Mucosa of descending colon (tissue), 3 donors: ENCODE measurements around the gene SERTAD1. TPM values are rescaled to one million over a fixed set of nuclear protein-coding genes. Genes with fewer than 3 reads are reported as not detected.
A peak's percentile ranks its signal among the peaks of the same experiment; 100 is the strongest.
"Not testable (repeated sequence)": the region's sequence is repeated elsewhere in the genome, so short reads cannot be mapped to it uniquely, and the experiment has no call there.

Source experiments
- ATAC-seq: fragments of 200-7000 bp; cut with Tn5 transposase; one replicate; pipeline ENCODE4 v1.9.1; 2020; ENCODE audit warnings: mild to moderate bottlenecking, moderate library complexity
- DNase-seq, 3 donors: peaks; one replicate each; pipeline ENCODE4 v3.0.0-alpha.2; 2020
- H3K36me3 ChIP-seq: fragments of 200-600 bp; one replicate; pipeline ENCODE4 v1.8.0; 2021; ENCODE audit warnings: low read depth, mild to moderate bottlenecking
- H3K4me1 ChIP-seq: fragments of 200-600 bp; one replicate; pipeline ENCODE4 v1.8.0; 2021; ENCODE audit warnings: low read depth, mild to moderate bottlenecking
- H3K4me3 ChIP-seq: fragments of 200-600 bp; one replicate; pipeline ENCODE4 v1.8.0; 2021; ENCODE audit warnings: mild to moderate bottlenecking
- H3K9me3 ChIP-seq: fragments of 200-600 bp; one replicate; pipeline ENCODE4 v1.8.0; 2021; ENCODE audit warnings: mild to moderate bottlenecking
- CTCF ChIP-seq: fragments of 200-600 bp; IDR thresholded peaks from one replicate; pipeline ENCODE4 v1.8.0; 2022; ENCODE audit warnings: antibody characterized with exemption, mild to moderate bottlenecking
- intact Hi-C, 2 donors: fragments of 100-400 bp; cut with DNase I in 1 of 2; cut with micrococcal nuclease in 1 of 2; formaldehyde crosslinking; loops; one replicate each; pipeline versions ENCODE4 v1.11.0 to v1.11.1; 2022; cut with DNase I, micrococcal nuclease
- total RNA-seq, 3 donors: library from RNA; stranded (reverse); fragmentation: NEBNext Ultra II Directional in 2 of 3; extraction: Animal tissue kit (Norgen Biotek cat#: 25700) in 2 of 3; gene quantifications; one replicate each; pipeline versions ENCODE4 v1.2.1 to v1.2.4, GENCODE V29; 2021 to 2023
- donor health status: DM: no; HTN: no; CAD: no; lungs with moderate emphysema.
- donor health status: DM: no; HTN: no; CAD: no.
- donor health status: DM: no; HTN: yes; CAD: no.

SERTAD1 gene
- total RNA-seq, 3 donors from 2014 or later = 12.1 to 16.7 (median 14.0) TPM

DNA sequence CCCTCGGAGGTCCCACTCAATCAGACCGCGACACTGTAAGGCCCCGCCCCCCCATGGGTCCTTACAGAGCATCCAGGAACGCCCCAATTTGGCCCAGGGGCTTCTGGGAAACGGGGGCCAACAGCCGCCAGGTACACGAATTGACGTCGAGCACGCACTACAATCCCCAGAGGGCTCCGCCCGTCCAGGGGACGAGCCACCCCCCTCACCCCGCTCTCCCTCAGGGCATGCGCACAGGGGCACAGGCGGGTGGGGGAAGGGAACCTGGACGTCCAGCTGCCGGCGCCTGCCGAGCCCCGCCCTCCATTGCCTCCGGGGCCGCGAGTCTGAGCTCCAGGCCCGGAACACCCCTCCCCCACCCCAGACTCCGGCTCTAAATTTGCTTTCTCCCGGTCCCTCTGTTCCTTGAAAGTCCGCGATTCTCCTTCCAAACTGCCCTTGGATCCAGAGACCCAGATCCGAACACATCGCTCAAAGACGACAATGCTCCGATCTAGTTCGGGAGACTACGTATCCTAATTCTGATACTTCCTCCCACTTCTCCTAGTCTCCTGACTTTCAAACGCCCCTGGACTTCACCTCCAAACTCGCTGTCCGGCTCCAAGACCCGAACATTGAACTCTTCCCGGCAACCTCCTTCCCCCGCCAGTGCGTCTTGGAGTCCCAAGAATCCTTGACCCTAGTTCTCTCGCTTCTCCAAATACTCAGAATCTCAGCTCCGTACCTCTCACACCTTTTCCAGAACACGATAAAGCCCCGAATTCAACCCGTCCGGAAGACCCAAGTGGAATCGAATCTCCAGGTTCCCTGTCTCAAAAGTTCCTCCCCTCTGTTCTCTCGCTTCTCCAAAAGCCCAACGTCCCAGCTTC is 17.6 kb upstream of the SERTAD1 start:
- TF ChIP-seq CTCF = no peak
- H3K9me3 ChIP-seq = no peaks in the 10 kb centered on the region
- peak overlapping the region; percentile 85 for H3K4me3 ChIP-seq
- H3K36me3 ChIP-seq = peaks cover 5% of the 10 kb centered on the region
- DNase-seq = peak; percentile 100
- intact Hi-C loops = no loop called here
- ATAC-seq = peak; percentile 86
- peaks cover 12% of the 10 kb centered on the region for H3K4me1 ChIP-seq

- intact Hi-C loops = no loop called here
- Histone ChIP-seq H3K4me3 (peak overlapping the region; percentile 85), H3K36me3 (peaks cover 5% of the 10 kb centered on the region), H3K4me1 (peaks cover 12% of the 10 kb centered on the region), H3K9me3 (no peaks in the 10 kb centered on the region)
- DNase-seq (no peak), ATAC-seq (no peak)
- no peak for TF ChIP-seq CTCF
Observed at GRCh38 chr19:40442328-40443130, 16.7 kb upstream of the SERTAD1 start.

- DNase-seq (peak in 1 of 3 donors; percentile 23), ATAC-seq (no peak)
- H3K4me3 ChIP-seq = no peak overlapping the region
- H3K36me3 ChIP-seq = peaks cover 5% of the 10 kb centered on the region
- no peaks in the 10 kb centered on the region for H3K9me3 ChIP-seq
- H3K4me1 ChIP-seq = peaks cover 12% of the 10 kb centered on the region
- no peak for TF ChIP-seq CTCF
- intact Hi-C loops = no loop called here
Observed at GRCh38 chr19:40441719-40442253, 16.0 kb upstream of the SERTAD1 start.

DNA sequence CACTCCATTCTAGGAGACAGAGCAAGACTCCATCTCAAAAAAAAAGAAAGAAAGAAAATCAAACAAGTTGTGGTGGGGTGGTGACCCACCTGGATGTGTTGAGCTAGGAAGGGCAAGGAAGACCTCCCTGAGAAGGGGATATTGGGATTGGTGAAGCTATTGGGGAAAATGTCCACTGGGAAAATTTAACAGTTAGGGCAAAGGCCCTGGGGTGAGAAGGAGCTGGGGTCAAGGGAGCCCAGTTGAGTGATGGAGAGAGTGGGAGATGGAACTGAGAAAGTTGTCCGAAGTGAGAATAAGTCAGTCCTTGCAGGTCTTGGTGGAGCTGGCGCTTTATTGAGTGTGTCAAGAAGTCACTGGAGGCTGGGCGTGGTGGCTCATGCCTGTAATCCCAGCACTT is 12.5 kb upstream of the SERTAD1 start:
- intact Hi-C loops = no loop called here
- Histone ChIP-seq H3K4me1 (peaks cover 14% of the 10 kb centered on the region), H3K9me3 (no peaks in the 10 kb centered on the region), H3K4me3 (no peak overlapping the region), H3K36me3 (peaks cover 4% of the 10 kb centered on the region)
- no peak for TF ChIP-seq CTCF
- DNase-seq (no peak), ATAC-seq (no peak)

DNA sequence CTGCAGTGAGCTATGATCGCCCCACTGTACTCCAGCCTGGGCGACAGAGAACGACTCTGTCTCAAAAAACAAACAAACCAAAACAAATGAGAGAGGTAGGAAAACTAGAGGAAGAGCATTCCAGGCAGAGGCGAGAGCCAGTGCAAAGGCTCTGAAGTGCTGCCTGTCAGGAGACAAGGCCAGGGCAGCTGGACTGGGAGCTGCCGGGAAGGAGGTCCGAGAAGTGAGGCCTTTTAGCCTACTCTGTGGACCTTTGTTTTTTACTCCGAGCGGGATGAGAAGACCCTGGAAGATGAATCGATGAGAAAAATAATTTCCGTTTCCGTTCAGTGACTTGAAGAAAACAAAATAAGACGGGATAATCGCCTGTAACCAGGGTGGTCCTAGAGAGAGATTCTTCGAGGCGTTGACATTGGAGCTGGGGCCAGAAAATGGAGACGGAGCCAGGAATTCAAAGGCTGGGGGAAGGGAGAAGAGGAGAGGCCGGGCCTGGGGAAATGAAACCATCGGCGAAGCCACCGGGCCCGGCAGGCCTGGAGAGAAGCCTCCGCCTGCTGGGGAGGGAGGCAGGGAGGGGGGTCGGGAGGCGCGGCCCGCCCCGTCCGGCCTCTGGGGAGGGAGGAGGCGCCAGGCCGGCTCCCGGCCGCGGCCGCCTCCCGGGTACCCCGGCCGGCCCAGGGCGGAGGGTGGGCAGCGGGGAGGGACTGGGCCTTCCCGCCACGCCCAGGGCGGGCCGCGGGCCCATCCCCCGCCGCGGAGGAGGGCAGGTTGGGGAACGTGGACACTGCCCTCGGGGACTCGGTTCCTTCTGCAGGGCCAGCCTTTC is 7.8 kb upstream of the SERTAD1 start:
- Histone ChIP-seq H3K4me1 (peaks cover 19% of the 10 kb centered on the region), H3K36me3 (no peaks in the 10 kb centered on the region), H3K4me3 (peak overlapping the region; percentile 19), H3K9me3 (no peaks in the 10 kb centered on the region)
- intact Hi-C loops = no loop called here
- DNase-seq (peak; percentile 90 to 95 (median 93)), ATAC-seq (peak; percentile 97)
- TF ChIP-seq CTCF = no peak

GRCh38 chr19:40432760-40433159 is 7.0 kb upstream of the SERTAD1 start:
- intact Hi-C loops, H3K4me3 ChIP-seq, ATAC-seq, H3K36me3 ChIP-seq, DNase-seq, H3K9me3 ChIP-seq: not testable (repeated sequence)
- peaks cover 19% of the 10 kb centered on the region for H3K4me1 ChIP-seq
